HG02623 (cell line): ENCODE measurements around the gene SLX9.

ENCODE experiments used
- ATAC-seq: cut with Tn5 transposase; IDR thresholded peaks from one replicate; pipeline ENCODE4 v1.9.1; 2021; ENCODE audit warnings: moderate library complexity; ENCODE audit not compliant: unreplicated experiment

SLX9 gene

GRCh38 chr21:44929242-44929798 is 10.5 kb upstream of the SLX9 start:
- ATAC-seq, result no peak

GRCh38 chr21:44929799-44930542 is 9.9 kb upstream of the SLX9 start:
- no peak for ATAC-seq

GRCh38 chr21:44930543-44930981 is 9.3 kb upstream of the SLX9 start:
- no peak for ATAC-seq

GRCh38 chr21:44931137-44931500 is 8.7 kb upstream of the SLX9 start:
- no peak for ATAC-seq

GRCh38 chr21:44931501-44932407 is 8.1 kb upstream of the SLX9 start:
- no peak for ATAC-seq

- ATAC-seq, result no peak
These were observed 7.2 kb upstream of the SLX9 start for GRCh38 chr21:44932408-44933181.

GRCh38 chr21:44933199-44933917 is 6.5 kb upstream of the SLX9 start:
- no peak for ATAC-seq

- no peak for ATAC-seq
These were observed 5.9 kb upstream of the SLX9 start for GRCh38 chr21:44933918-44934260.

- no peak for ATAC-seq
These were observed 5.6 kb upstream of the SLX9 start for GRCh38 chr21:44934276-44934675.

- no peak for ATAC-seq
These were observed 4.9 kb upstream of the SLX9 start for GRCh38 chr21:44934797-44935532.

GRCh38 chr21:44935533-44935927 is 4.3 kb upstream of the SLX9 start:
- no peak for ATAC-seq

GRCh38 chr21:44938772-44939531 is 877 bp upstream of the SLX9 start:
- ATAC-seq, result no peak

GRCh38 chr21:44940116-44940631 is 345 bp downstream of the SLX9 start:
- ATAC-seq, result peak; percentile 8

- ATAC-seq, result no peak
These were observed 1.7 kb downstream of the SLX9 start for GRCh38 chr21:44941567-44941966.

- no peak for ATAC-seq
These were observed 2.7 kb downstream of the SLX9 start for GRCh38 chr21:44942566-44942965.

- no peak for ATAC-seq
These were observed 3.3 kb downstream of the SLX9 start for GRCh38 chr21:44943005-44943685.

- ATAC-seq, result no peak
These were observed 4.1 kb downstream of the SLX9 start for GRCh38 chr21:44943686-44944550.
